Neuronal stem cell (in vitro differentiated cells): Measurements from ENCODE around the gene MAD1L1.
A peak's percentile ranks its signal among the peaks of the same experiment; 100 is the strongest.

Source experiments
- DNase-seq: peaks from one replicate; pipeline ENCODE4 v3.0.0-alpha.2; 2013; ENCODE audit warnings: low spot score
- H2AFZ ChIP-seq: one replicate; pipeline ENCODE4 v1.6.1; 2013; ENCODE audit warnings: mild to moderate bottlenecking, low read length, inconsistent platforms
- H2AK5ac ChIP-seq: 2 replicates; pipeline ENCODE4 v1.6.1; 2013; ENCODE audit warnings: low read depth, mild to moderate bottlenecking, inconsistent platforms, low read length, moderate library complexity, mixed read lengths
- H2BK120ac ChIP-seq: 2 replicates; pipeline ENCODE4 v1.6.1; 2013; ENCODE audit warnings: low read depth, mild to moderate bottlenecking, inconsistent platforms, low read length, moderate library complexity, mixed read lengths
- H2BK12ac ChIP-seq: one replicate; pipeline ENCODE4 v1.6.1; 2013; ENCODE audit warnings: low read length, inconsistent platforms
- H2BK15ac ChIP-seq: 2 replicates; pipeline ENCODE4 v1.6.1; 2013; ENCODE audit warnings: mild to moderate bottlenecking, low read length, inconsistent platforms, mixed read lengths
- H2BK5ac ChIP-seq: one replicate; pipeline ENCODE4 v1.6.1; 2013; ENCODE audit warnings: inconsistent platforms, mild to moderate bottlenecking, low read length, moderate library complexity
- H3K14ac ChIP-seq: one replicate; pipeline ENCODE4 v1.6.1; 2013; ENCODE audit warnings: low read length, inconsistent platforms
- H3K18ac ChIP-seq: 2 replicates; pipeline ENCODE4 v1.6.1; 2013; ENCODE audit warnings: low read length, inconsistent platforms
- H3K23ac ChIP-seq: 2 replicates; pipeline ENCODE4 v1.6.1; 2013; ENCODE audit warnings: low read depth, mild to moderate bottlenecking, mixed read lengths, low read length, inconsistent platforms; ENCODE audit not compliant: poor library complexity
- H3K27ac ChIP-seq: replicated peaks from 3 replicates; pipeline ENCODE4 v1.5.1; 2013; ENCODE audit warnings: low read length, inconsistent platforms
- H3K27me3 ChIP-seq, 3 experiments: 2 replicates each; pipeline ENCODE4 v1.6.1; 2013; ENCODE audit warnings: low read length in 3 of 3, mild to moderate bottlenecking in 2 of 3, inconsistent platforms in 1 of 3, low read depth in 1 of 3, mixed read lengths in 1 of 3, moderate library complexity in 1 of 3; ENCODE audit not compliant: control insufficient read depth in 3 of 3, insufficient read depth in 3 of 3
- H3K36me3 ChIP-seq, 2 donors: replicated peaks in 1 of 2; 2 replicates each; pipeline ENCODE4 v1.6.1; 2013; ENCODE audit warnings: low read length in 2 of 2; ENCODE audit not compliant: control insufficient read depth in 2 of 2, insufficient read depth in 2 of 2
- H3K4ac ChIP-seq: 2 replicates; pipeline ENCODE4 v1.6.1; 2013; ENCODE audit warnings: inconsistent platforms, mild to moderate bottlenecking, low read length, moderate library complexity
- H3K4me1 ChIP-seq, 2 donors: 1 replicate in 1 of 2; 2 replicates in 1 of 2; pipeline ENCODE4 v1.6.1; 2013; ENCODE audit warnings: low read length in 2 of 2, low read depth in 1 of 2; ENCODE audit not compliant: control insufficient read depth in 2 of 2, insufficient read depth in 1 of 2
- H3K4me2 ChIP-seq: one replicate; pipeline ENCODE4 v1.6.1; 2013; ENCODE audit warnings: mild to moderate bottlenecking, low read length, inconsistent platforms; ENCODE audit not compliant: insufficient read depth, poor library complexity, severe bottlenecking
- H3K4me3 ChIP-seq, 2 donors: 2 replicates each; pipeline ENCODE4 v1.5.1; 2013; ENCODE audit warnings: low read length in 2 of 2, mild to moderate bottlenecking in 2 of 2, inconsistent platforms in 1 of 2, moderate library complexity in 1 of 2
- H3K79me1 ChIP-seq: one replicate; pipeline ENCODE4 v1.6.1; 2013; ENCODE audit warnings: low read depth, mild to moderate bottlenecking, inconsistent platforms, low read length, moderate library complexity
- H3K9ac ChIP-seq: one replicate; pipeline ENCODE4 v1.6.1; 2013; ENCODE audit warnings: mild to moderate bottlenecking, low read depth, low read length, inconsistent platforms; ENCODE audit not compliant: poor library complexity
- H3K9me3 ChIP-seq, 2 donors: replicated peaks in 1 of 2; 2 replicates each; pipeline versions ENCODE3 to v1.6.1; 2013; ENCODE audit warnings: low read length in 2 of 2, mild to moderate bottlenecking in 2 of 2, inconsistent platforms in 1 of 2, low read depth in 1 of 2, mixed read lengths in 1 of 2, moderate library complexity in 1 of 2; ENCODE audit not compliant: control insufficient read depth in 2 of 2, insufficient read depth in 1 of 2
- H4K8ac ChIP-seq: one replicate; pipeline ENCODE4 v1.6.1; 2013; ENCODE audit warnings: low read depth, mild to moderate bottlenecking, inconsistent platforms, low read length, moderate library complexity
- H4K91ac ChIP-seq: one replicate; pipeline ENCODE4 v1.6.1; 2013; ENCODE audit warnings: low read length, low read depth, mild to moderate bottlenecking, inconsistent platforms; ENCODE audit not compliant: poor library complexity
- WGBS, 2 donors: extraction: QIAGEN DNeasy Blood & Tissue Kit; methylation state at CpG; one replicate each; pipeline ENCODE4 v1.1.7; 2013; ENCODE audit warnings: missing lambda C conversion rate in 2 of 2, mixed read lengths in 1 of 2; ENCODE audit not compliant: insufficient read length in 2 of 2, insufficient replicate concordance in 1 of 2; ENCODE audit errors: extremely low coverage in 2 of 2; 5-methylcytosine and 5-hydroxymethylcytosine counted together

Gene MAD1L1

DNA sequence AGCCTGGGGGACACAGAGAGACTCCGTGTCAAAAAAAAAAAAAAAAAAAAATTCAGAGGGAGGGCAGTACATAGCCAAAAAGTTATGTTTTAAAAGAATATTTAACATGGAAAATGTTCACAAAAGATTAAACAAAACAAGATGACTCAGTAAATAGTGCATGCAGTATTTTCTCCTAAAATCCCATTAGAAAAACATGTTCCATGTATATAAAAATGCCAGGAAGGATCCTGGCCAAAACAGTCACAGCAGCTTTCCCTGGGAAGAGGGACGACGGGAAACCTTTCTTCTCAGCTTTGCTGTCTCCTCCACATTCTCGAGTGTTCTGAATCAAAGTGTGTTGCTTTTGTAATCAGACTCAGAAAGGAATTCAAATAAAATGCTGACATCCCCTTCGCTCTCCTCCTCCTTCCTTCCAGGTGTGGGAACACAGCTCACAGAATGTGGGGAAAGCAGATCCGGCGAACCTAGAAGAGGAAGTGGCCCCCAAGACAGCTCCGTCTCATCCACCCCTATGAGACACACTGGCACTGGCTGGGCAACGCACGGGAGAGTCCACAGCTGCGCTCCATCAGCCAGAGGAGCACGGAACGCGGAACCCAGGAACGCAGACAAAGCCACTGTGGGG, 139.4 kb downstream of the MAD1L1 start:
- H3K9ac ChIP-seq: no peak overlapping the region
- H2BK12ac ChIP-seq: no peak overlapping the region
- no peaks in the 10 kb centered on the region for H3K27me3 ChIP-seq
- H3K4ac ChIP-seq: no peak overlapping the region
- no peak overlapping the region for H2AK5ac ChIP-seq
- H2AFZ ChIP-seq: no peak overlapping the region
- H4K91ac ChIP-seq: no peak overlapping the region
- no peak overlapping the region for H3K4me3 ChIP-seq
- peaks cover 9% of the 10 kb centered on the region for H3K79me1 ChIP-seq
- H3K23ac ChIP-seq: peak overlapping the region; percentile 22
- H3K27ac ChIP-seq: no peak overlapping the region
- no peak overlapping the region for H4K8ac ChIP-seq
- H3K36me3 ChIP-seq: peaks cover 1 to 10% of the 10 kb centered on the region in 2 donors
- peaks cover 4% of the 10 kb centered on the region in 2 donors for H3K9me3 ChIP-seq
- no peak overlapping the region for H2BK15ac ChIP-seq
- H3K14ac ChIP-seq: peak overlapping the region; percentile 59
- no peak for DNase-seq
- peaks cover 0 to 11% of the 10 kb centered on the region in 2 donors for H3K4me1 ChIP-seq
- WGBS, 2 donors: no CpG with 5 or more reads among the region's 15 CpGs
- no peak overlapping the region for H3K4me2 ChIP-seq
- H2BK5ac ChIP-seq: peak overlapping the region; percentile 15
- H2BK120ac ChIP-seq: no peak overlapping the region
- H3K18ac ChIP-seq: peak overlapping the region; percentile 89

DNA sequence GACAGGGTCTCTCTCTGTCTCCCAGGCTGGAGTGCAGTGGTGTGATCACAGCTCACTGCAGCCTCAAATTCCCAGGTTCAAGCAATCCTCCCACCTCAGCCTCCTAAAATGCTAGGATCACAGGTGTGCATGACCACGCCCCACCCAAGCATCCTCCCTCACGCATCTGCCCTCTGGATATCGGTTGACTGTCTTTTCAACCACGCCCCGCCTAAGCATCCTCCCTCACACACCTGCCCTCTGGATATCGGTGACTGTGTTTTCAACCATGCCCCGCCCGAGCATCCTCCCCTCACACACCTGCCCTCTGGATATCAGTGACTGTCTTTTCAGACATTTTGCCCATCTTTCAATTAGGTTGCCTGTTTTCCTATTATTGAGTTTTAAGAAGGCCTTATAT, 140.5 kb downstream of the MAD1L1 start:
- H4K8ac ChIP-seq: peak overlapping the region; percentile 87
- no peak overlapping the region for H3K18ac ChIP-seq
- no peak overlapping the region for H3K27ac ChIP-seq
- no peak for DNase-seq
- H2AFZ ChIP-seq: no peak overlapping the region
- no peak overlapping the region for H3K4me2 ChIP-seq
- H3K36me3 ChIP-seq: peaks cover 1 to 10% of the 10 kb centered on the region in 2 donors
- no peak overlapping the region for H3K4me3 ChIP-seq
- no peak overlapping the region for H2BK12ac ChIP-seq
- H3K4me1 ChIP-seq: peaks cover 0 to 7% of the 10 kb centered on the region in 2 donors
- no peak overlapping the region for H3K4ac ChIP-seq
- no peak overlapping the region for H3K23ac ChIP-seq
- no peaks in the 10 kb centered on the region for H3K27me3 ChIP-seq
- no peak overlapping the region for H3K9ac ChIP-seq
- H3K79me1 ChIP-seq: peaks cover 11% of the 10 kb centered on the region
- no peak overlapping the region for H2BK5ac ChIP-seq
- H2BK120ac ChIP-seq: no peak overlapping the region
- H3K14ac ChIP-seq: no peak overlapping the region
- no peak overlapping the region for H4K91ac ChIP-seq
- H2BK15ac ChIP-seq: no peak overlapping the region
- peaks cover 4% of the 10 kb centered on the region in 2 donors for H3K9me3 ChIP-seq
- H2AK5ac ChIP-seq: no peak overlapping the region
- WGBS, 2 donors: no CpG with 5 or more reads among the region's 8 CpGs

DNA sequence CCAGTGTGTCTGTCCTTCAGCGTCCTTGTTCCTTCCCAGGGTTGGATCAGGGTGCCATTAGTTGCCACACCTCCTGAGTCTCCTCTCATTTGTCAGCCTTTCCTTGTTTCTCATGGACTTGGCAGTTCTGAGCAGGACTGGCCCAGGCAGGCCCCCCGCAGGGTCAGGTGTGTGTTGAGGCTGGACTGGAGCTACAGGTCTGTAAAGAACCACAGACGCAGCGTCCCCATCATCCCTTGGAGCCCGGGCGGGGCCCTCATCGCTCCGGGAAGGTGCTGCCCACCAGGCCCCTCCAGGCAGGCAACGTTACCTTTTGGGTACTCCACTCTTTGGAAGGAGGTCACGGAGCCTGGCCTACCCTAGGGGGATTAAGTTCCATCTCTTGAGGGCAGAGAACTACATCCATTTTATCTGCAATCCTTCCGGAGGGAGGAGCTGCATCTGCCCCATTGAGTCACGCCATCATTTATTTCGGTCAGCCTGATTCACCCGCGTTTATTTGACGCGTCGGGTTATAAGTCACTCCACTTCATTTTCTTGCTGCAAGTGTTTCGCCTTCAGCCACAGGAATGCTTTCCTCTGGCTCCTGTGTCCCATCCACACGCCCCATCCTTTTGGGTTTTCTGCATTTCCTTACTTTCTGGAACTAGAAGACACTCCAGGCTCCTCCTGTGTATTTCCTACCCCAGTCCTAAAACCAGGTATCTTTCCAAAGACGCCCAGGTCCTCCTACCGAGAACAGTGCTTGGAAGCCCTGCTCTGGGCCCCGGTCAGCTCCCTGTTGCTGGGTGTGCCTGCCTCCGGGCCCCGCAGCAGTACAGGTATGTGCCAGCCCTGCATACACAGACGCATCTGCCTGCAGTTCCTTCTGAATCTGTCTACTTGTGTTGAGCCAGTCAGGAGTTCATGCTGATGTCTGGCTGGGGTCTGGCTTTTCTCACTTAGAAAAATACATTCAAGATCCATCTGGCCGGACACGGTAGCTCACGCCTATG, 141.9 kb downstream of the MAD1L1 start:
- Histone ChIP-seq H3K27ac (no peak overlapping the region), H2AK5ac (no peak overlapping the region), H4K91ac (no peak overlapping the region), H3K27me3 (no peaks in the 10 kb centered on the region), H3K9ac (no peak overlapping the region), H3K18ac (peak overlapping the region; percentile 25), H3K4ac (no peak overlapping the region), H2BK5ac (no peak overlapping the region), H3K4me1 (peaks cover 0 to 7% of the 10 kb centered on the region in 2 donors), H2BK15ac (no peak overlapping the region), H3K23ac (peak overlapping the region; percentile 69), H3K36me3 (peaks cover 1 to 10% of the 10 kb centered on the region in 2 donors), H3K79me1 (peaks cover 8% of the 10 kb centered on the region), H4K8ac (no peak overlapping the region), H3K4me3 (no peak overlapping the region), H2BK120ac (no peak overlapping the region), H3K14ac (no peak overlapping the region), H3K4me2 (no peak overlapping the region), H2AFZ (no peak overlapping the region), H3K9me3 (peaks cover 4% of the 10 kb centered on the region in 2 donors), H2BK12ac (no peak overlapping the region)
- DNase-seq: no peak
- no CpG with 5 or more reads among the region's 29 CpGs for WGBS, 2 donors

DNA sequence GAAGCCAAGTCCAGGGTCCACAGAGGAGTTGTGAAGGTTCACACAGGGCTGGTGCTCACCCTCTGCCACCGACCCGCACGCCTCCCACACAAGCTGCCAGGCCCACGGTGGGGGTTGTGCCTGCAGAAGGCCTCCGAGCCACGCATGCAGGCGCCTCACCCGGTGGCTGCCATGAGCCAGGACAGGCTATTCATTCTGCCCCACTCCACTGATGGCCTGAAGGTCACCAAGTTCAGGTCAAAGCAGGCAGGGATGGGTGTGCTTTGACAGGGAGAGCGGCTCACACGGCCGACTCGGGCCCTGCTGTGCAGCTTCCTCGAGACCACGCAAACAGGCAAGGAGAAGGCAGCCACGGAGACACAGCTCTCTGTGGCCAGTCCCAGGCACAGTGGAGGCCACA, 143.9 kb downstream of the MAD1L1 start:
- Histone ChIP-seq H4K91ac (no peak overlapping the region), H3K18ac (peak overlapping the region; percentile 36), H2BK15ac (no peak overlapping the region), H4K8ac (no peak overlapping the region), H3K27me3 (no peaks in the 10 kb centered on the region), H3K79me1 (peaks cover 10% of the 10 kb centered on the region), H3K4me3 (no peak overlapping the region), H2AFZ (no peak overlapping the region), H3K4me1 (peaks cover 0 to 3% of the 10 kb centered on the region in 2 donors), H2BK120ac (no peak overlapping the region), H3K23ac (peak overlapping the region; percentile 80), H3K36me3 (peaks cover 1 to 13% of the 10 kb centered on the region in 2 donors), H3K4me2 (no peak overlapping the region), H3K9me3 (peaks cover 4% of the 10 kb centered on the region in 2 donors), H2BK5ac (no peak overlapping the region), H3K27ac (no peak overlapping the region), H3K9ac (peak overlapping the region; percentile 51), H3K14ac (no peak overlapping the region), H2AK5ac (no peak overlapping the region), H2BK12ac (no peak overlapping the region), H3K4ac (no peak overlapping the region)
- no peak for DNase-seq
- WGBS, 2 donors: no CpG with 5 or more reads among the region's 15 CpGs
